Brain microvascular endothelial cell (primary cell): ENCODE measurements around the gene PI4K2A.
"Not testable (repeated sequence)": the region's sequence is repeated elsewhere in the genome, so short reads cannot be mapped to it uniquely, and the experiment has no call there.

Experiments used
- DNase-seq: peaks from one replicate; pipeline ENCODE4 v3.0.0-alpha.2; 2020
- H3K27ac ChIP-seq: fragments of 250-450 bp; sonication (Bioruptor Pico); 2 replicates; pipeline ENCODE4 v1.5.1; 2020; ENCODE audit warnings: mild to moderate bottlenecking, moderate library complexity
- H3K27me3 ChIP-seq: fragments of 250-450 bp; sonication (Bioruptor Pico); replicated peaks from 2 replicates; pipeline ENCODE4 v1.5.1; 2020; ENCODE audit warnings: mild to moderate bottlenecking
- H3K36me3 ChIP-seq: fragments of 250-450 bp; sonication (Bioruptor Pico); replicated peaks from 2 replicates; pipeline ENCODE4 v1.5.1; 2020; ENCODE audit warnings: mild to moderate bottlenecking
- H3K4me3 ChIP-seq: 2 replicates; pipeline ENCODE4 v1.5.1; 2011; ENCODE audit warnings: low read depth, mild to moderate bottlenecking, control low read depth, low read length, moderate library complexity
- in situ Hi-C: cut with HindIII; loops from 2 replicates; pipeline ENCODE4 v1.10.0; 2017; ENCODE audit warnings: low sequenced_read_pairs, low pct_ligation_motif_present
- TF ChIP-seq, protein P1 (sequence below): IDR thresholded peaks from 2 replicates; pipeline ENCODE4 v1.5.1; 2011; ENCODE audit warnings: low read depth, mild to moderate bottlenecking, moderate library complexity, low read length, control low read depth, inconsistent platforms; ENCODE audit errors: missing control alignments

PI4K2A gene

DNA sequence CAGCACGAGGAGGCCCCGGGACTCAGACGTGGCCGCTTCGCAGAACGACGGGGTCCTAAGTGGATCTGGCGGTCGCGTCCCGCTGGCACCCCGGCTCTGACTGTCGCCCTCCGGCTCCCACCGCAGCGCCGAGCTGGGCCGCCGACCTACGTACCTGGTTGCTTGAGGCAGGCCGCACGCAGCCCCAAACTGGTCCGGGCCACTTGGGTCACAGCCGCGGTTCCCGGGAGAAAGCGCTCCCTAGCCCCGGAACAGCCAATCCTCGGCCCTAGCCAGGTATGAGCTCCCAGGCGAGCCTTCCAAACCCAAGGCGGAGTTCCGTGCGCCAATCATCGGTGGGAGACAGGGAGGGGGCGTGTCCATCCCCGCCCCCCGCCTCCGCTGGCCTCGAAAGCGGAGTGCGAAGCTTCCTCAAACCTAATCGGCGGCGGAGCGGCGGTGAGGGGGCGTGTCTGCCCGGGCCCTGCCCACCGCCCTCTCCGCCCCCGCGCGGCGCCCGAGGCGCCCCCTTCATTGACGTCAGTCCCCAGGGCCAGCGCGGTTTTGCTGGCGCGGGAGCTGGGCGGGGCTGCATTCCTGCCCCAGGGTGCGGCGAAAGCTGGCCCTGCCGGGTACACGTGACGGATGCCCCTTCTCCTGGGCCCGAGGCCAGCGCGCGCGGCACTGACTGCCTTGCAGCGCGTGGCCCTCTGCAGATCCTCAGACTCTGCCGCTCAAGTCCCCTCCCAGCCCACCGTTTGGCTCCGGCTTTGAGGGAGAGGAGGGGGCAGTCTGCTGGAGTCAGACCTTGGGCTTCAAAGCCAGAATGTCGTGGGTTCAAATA lies 46.7 kb downstream of the PI4K2A start, which contains the start of gene AVPI1:
TSS of gene AVPI1 (minus strand) at position 280 of the 823 bp plus-strand sequence. CDS start 7,336 bp downstream, outside the sequence.
- TF ChIP-seq, protein P1, sequence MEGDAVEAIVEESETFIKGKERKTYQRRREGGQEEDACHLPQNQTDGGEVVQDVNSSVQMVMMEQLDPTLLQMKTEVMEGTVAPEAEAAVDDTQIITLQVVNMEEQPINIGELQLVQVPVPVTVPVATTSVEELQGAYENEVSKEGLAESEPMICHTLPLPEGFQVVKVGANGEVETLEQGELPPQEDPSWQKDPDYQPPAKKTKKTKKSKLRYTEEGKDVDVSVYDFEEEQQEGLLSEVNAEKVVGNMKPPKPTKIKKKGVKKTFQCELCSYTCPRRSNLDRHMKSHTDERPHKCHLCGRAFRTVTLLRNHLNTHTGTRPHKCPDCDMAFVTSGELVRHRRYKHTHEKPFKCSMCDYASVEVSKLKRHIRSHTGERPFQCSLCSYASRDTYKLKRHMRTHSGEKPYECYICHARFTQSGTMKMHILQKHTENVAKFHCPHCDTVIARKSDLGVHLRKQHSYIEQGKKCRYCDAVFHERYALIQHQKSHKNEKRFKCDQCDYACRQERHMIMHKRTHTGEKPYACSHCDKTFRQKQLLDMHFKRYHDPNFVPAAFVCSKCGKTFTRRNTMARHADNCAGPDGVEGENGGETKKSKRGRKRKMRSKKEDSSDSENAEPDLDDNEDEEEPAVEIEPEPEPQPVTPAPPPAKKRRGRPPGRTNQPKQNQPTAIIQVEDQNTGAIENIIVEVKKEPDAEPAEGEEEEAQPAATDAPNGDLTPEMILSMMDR: no peak
- peak; percentile 93 for DNase-seq
- Histone ChIP-seq H3K4me3 (peak within 1 kb of the TSS; percentile 79), H3K27me3 (no peaks in the 10 kb centered on the region), H3K27ac (peak within 1 kb of the TSS; percentile 73), H3K36me3 (no peaks in the 10 kb centered on the region)
- in situ Hi-C loops: no loop called here

DNA sequence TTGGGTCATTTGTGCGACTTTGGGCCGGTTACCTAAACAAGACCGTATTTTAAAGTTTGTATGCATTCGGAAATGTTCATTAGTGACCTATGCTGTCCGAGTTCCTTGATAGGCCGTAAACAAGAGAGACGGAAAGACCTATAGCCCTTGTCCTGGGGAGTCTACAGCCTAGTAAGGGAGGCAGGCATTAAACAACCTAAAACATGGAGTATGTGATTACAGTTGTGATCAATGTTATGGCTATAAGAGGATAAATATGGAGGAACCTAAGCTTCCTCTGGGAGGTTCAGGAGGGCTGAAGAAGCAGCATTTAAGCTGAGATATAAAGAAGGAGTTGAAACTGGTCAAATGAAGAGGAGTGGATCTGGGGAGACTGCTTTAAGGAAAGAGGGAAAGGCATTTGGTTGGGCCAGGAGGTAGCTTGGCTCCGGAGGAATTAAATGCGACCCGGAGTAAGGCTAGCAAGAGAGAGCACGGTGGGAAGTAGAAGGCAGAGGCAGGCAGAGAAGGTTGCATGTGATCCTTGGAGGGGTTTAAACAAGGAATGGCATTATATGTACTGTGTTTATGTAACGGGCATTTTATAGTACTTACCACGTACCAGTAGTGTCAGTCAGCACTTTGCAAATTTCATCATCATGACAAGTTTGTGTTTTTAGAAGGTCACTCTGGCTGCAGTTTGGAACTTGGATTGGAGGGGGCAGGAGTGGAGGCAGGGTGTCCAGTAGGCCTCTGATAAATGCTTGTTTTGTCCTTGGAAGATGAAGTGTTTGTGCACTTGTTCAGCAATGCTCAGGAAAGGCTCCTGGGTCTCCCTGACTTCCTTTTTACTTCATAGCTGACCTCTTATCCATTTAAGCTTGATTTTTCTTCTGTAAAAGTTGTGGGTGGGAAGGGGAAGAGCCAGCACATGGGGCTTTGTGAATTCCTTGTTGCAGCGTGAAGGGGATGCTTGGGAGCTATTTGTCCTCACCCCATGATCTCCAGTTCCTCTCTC lies 47.6 kb downstream of the PI4K2A start:
- Histone ChIP-seq H3K27ac (peak overlapping the region; percentile 73), H3K4me3 (peak overlapping the region; percentile 39), H3K27me3 (no peaks in the 10 kb centered on the region), H3K36me3 (no peaks in the 10 kb centered on the region)
- TF ChIP-seq, protein P1: peak; percentile 12
- peak; percentile 56 for DNase-seq
- in situ Hi-C loops: no loop called here

DNA sequence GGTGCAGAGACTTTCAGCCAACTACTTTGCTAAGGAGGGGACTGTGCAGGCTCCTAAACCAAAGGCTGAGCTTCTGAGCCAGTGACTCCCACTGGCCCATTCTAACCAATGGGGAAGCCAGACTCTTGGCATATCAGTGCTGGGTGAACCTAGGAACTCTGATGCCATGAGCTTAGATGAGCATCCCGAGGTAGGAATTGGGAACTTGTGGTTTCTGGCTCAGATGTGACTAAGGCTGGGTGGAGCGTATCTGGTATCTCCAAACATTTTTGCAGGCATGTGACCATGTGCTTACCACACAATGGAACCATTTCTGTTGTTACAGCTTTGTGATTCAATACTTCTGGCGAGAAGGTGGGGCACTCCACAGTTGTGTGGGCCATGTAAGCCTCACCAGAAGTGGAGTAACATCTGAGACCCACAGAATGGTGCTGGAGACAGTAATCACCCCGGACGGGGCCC lies 49.1 kb downstream of the PI4K2A start:
- Histone ChIP-seq H3K4me3 (no peak overlapping the region), H3K36me3 (no peaks in the 10 kb centered on the region), H3K27me3 (no peaks in the 10 kb centered on the region), H3K27ac (peak overlapping the region; percentile 79)
- DNase-seq: peak; percentile 94
- in situ Hi-C loops: no loop called here
- TF ChIP-seq, protein P1: no peak

DNA sequence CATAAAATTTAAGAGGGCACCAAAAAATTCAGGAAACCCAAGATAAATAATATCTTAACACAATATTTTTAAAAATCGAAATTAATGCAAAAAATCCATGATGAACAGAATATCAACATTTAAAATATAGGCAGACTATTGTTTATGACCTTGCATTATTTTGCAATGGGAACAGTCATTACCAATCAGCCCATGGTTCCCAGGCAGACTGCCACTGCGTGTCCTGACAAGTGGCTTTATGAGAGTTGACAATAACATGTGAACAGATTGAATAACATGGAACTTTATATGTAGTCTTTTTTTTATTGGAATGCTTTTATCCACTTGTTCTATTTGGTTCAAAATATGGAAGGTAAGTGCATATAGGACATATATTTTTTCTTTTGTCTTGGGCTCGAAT lies 49.7 kb downstream of the PI4K2A start:
- H3K36me3 ChIP-seq: no peaks in the 10 kb centered on the region
- in situ Hi-C loops: no loop called here
- H3K27me3 ChIP-seq: no peaks in the 10 kb centered on the region
- TF ChIP-seq, protein P1: no peak
- DNase-seq: no peak
- H3K4me3 ChIP-seq: no peak overlapping the region
- H3K27ac ChIP-seq: peak overlapping the region; percentile 79

GRCh38 chr10:97698072-97698655 lies 57.7 kb downstream of the PI4K2A start:
- H3K36me3 ChIP-seq: not testable (repeated sequence)

More at GRCh38 chr10:97698072-97698655, 57.7 kb downstream of the PI4K2A start:
- H3K4me3 ChIP-seq, DNase-seq, H3K27me3 ChIP-seq, in situ Hi-C loops, H3K27ac ChIP-seq: not testable (repeated sequence)
